Small intestine (tissue), 7 donors: Measurements from ENCODE around the gene SORCS2. TPM values are rescaled to one million over a fixed set of nuclear protein-coding genes. Genes with fewer than 3 reads are reported as not detected.

Source experiments
- DNase-seq, 2 donors: peaks; one replicate each; pipeline versions ENCODE4 v3.0.0 to v3.0.0-alpha.2; 2013
- FAIRE-seq: peaks from 2 replicates; lab custom pipeline; 2012; peaks lifted over from hg19 to GRCh38; lab: Jason Lieb, UNC
- H3K27ac ChIP-seq, 3 donors: one replicate each; pipeline ENCODE4 v1.5.1; 2013; ENCODE audit warnings: low read length in 2 of 3, mild to moderate bottlenecking in 2 of 3, control low read depth in 1 of 3, inconsistent platforms in 1 of 3, low read depth in 1 of 3, moderate library complexity in 1 of 3
- H3K27me3 ChIP-seq, 3 donors: one replicate each; pipeline ENCODE4 v1.6.1; 2013; ENCODE audit warnings: low read length in 3 of 3, inconsistent platforms in 1 of 3; ENCODE audit not compliant: control insufficient read depth in 3 of 3, insufficient read depth in 3 of 3
- H3K36me3 ChIP-seq, 3 donors: one replicate each; pipeline ENCODE4 v1.6.1; 2013; ENCODE audit warnings: low read length in 3 of 3, inconsistent platforms in 1 of 3, low read depth in 1 of 3, mild to moderate bottlenecking in 1 of 3, moderate library complexity in 1 of 3; ENCODE audit not compliant: control insufficient read depth in 3 of 3, insufficient read depth in 2 of 3
- H3K4me1 ChIP-seq, 3 donors: one replicate each; pipeline ENCODE4 v1.6.1; 2013; ENCODE audit warnings: low read length in 2 of 3, inconsistent platforms in 1 of 3, low read depth in 1 of 3, mild to moderate bottlenecking in 1 of 3, moderate library complexity in 1 of 3; ENCODE audit not compliant: control insufficient read depth in 3 of 3, insufficient read depth in 2 of 3
- H3K4me3 ChIP-seq, 3 donors: one replicate each; pipeline ENCODE4 v1.5.1; 2013; ENCODE audit warnings: low read length in 3 of 3, control low read depth in 1 of 3, inconsistent platforms in 1 of 3, low read depth in 1 of 3, mild to moderate bottlenecking in 1 of 3, moderate library complexity in 1 of 3
- H3K9me3 ChIP-seq, 2 donors: one replicate each; pipeline ENCODE4 v1.6.1; 2013; ENCODE audit warnings: low read depth in 1 of 2, low read length in 1 of 2; ENCODE audit not compliant: control insufficient read depth in 2 of 2, insufficient read depth in 1 of 2
- WGBS, 3 donors: extraction: QIAGEN DNeasy Blood & Tissue Kit; methylation state at CpG; one replicate each; pipeline ENCODE4 v1.1.7; 2013; 5-methylcytosine and 5-hydroxymethylcytosine counted together
- polyA plus RNA-seq, 4 donors: library from polyadenylated mRNA; stranded (reverse) in 3 of 4; unstranded in 1 of 4; fragments of 200-250 nt in 3 of 4; fragments of 120-200 nt in 1 of 4; gene quantifications; one replicate each; pipeline versions ENCODE4 v1.2.1 to v1.2.3, GENCODE V29; 2013
- donor health status: healthy with polysubstance abuse.
- donor health status: control.
- donor health status: control.
- donor health status: Bipolar disorder and iron deficiency.
- donor health status: healthy.

The SORCS2 gene
- polyA plus RNA-seq, 4 donors = 0.63 to 3.3 (median 2.2) TPM; not detected in 1

DNA sequence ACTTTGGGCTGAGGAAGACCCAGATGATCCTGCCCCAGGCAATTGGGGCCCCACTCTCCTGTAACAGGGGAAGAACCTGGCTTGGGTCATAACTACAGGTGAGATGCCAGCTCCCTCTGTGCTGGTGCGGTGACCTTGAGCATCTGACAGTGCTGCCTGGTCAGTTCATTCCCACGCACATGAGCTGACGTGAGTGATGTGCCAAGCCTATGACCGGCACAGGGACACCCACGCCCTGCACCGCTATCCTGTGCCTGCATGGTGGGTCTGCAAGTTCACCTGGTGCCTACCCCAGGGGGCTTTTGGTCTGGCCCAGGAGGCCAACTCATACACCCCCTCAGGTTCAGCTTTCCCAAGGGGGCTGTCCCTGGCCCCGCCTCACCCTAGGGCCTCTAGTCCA, 366.1 kb downstream of the SORCS2 start:
- no peaks in the 10 kb centered on the region for H3K4me1 ChIP-seq
- H3K36me3 ChIP-seq = no peaks in the 10 kb centered on the region
- no peak overlapping the region for H3K27ac ChIP-seq
- no peak for DNase-seq
- 90 to 96% (median 93%) methylated on average over 7 of the region's 7 CpGs for WGBS, 3 donors
- no peak overlapping the region for H3K4me3 ChIP-seq
- no peaks in the 10 kb centered on the region for H3K27me3 ChIP-seq
- no peak for FAIRE-seq
- peaks cover 0 to 12% of the 10 kb centered on the region in 2 donors for H3K9me3 ChIP-seq

DNA sequence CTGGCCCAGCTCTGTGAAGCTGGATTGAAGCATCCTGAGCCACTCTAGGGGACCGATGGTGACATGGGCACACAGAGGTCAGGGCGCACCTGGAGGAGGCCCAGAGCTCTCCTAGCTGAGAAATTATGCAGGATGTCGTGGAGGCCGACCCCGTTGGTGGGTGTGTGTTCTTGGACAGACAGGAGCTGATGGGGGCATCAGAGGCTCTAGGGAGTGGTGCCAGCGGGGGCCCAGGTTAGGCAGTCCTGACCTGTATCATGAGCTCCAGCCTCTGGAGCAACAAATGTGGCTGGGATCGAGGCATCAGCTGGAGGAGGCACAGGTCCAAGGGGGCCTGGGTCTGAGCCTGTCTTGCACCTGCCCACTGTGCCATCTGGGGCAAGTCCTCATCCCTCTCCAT, 367.0 kb downstream of the SORCS2 start:
- Histone ChIP-seq H3K4me1 (no peaks in the 10 kb centered on the region), H3K4me3 (no peak overlapping the region), H3K36me3 (no peaks in the 10 kb centered on the region), H3K27ac (no peak overlapping the region), H3K27me3 (no peaks in the 10 kb centered on the region), H3K9me3 (peaks cover 0 to 3% of the 10 kb centered on the region in 2 donors)
- FAIRE-seq = no peak
- no peak for DNase-seq
- 80 to 87% (median 83%) methylated on average over 7 of the region's 7 CpGs for WGBS, 3 donors

DNA sequence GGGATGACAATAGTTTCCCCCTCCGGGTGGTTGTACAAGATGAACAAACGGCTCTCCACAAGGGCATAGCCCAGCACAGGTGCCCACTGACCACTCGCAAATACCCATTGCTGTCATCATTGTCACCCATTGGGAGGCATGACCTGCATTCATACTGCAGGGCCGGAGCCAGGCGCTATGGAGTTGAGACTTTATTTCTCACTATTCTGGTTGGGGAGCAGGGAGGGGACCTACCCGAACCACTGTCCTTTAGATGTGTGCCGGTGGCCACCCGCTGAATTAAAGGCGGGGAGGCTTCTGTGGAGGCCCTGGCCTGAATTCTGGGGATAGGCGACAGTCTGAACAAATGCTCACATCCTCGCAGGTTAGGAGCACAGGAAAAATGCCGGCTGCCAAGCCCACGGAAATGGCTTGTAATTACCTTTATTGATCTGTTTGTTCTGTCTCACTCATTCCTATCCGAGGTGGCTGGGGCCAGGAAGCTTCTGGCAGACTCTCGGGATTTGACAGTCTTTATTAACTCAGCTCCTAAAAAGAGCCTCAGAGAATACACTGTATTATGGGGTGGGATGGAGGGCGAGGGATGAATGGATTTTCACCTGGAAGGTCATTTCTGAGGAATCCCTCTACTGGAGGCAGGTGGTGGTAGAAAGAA, 367.5 kb downstream of the SORCS2 start:
- no peak for FAIRE-seq
- Histone ChIP-seq H3K4me3 (no peak overlapping the region), H3K36me3 (no peaks in the 10 kb centered on the region), H3K9me3 (peaks cover 0 to 5% of the 10 kb centered on the region in 2 donors), H3K27me3 (no peaks in the 10 kb centered on the region), H3K27ac (no peak overlapping the region), H3K4me1 (no peaks in the 10 kb centered on the region)
- WGBS, 3 donors = 50 to 66% (median 52%) methylated on average over 16 of the region's 16 CpGs
- DNase-seq = peak; percentile 2 to 14

DNA sequence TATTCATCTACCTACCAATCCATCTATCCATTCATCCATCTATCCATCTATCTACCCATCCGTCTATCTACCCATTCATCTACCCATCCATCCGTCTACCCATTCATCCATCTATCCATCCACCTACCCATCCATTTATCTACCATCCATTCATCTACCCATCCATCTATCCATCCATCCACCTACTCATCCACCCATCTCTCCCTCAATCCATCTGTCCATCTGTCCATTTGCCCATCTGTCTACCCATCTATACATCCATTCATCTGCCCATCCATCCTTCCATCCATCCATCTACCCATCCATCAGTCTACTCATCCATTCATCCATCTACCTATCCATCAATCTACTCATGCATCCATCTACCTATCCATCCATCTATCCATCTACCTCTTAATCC, 369.2 kb downstream of the SORCS2 start:
- FAIRE-seq (no peak), DNase-seq (no peak)
- no peaks in the 10 kb centered on the region for H3K4me1 ChIP-seq
- H3K36me3 ChIP-seq = no peaks in the 10 kb centered on the region
- H3K27me3 ChIP-seq = no peaks in the 10 kb centered on the region
- WGBS, 3 donors = 69 to 91% (median 79%) methylated on average over 2 of the region's 2 CpGs
- H3K27ac ChIP-seq = no peak overlapping the region
- no peak overlapping the region for H3K4me3 ChIP-seq
- H3K9me3 ChIP-seq = peaks cover 0 to 3% of the 10 kb centered on the region in 2 donors

DNA sequence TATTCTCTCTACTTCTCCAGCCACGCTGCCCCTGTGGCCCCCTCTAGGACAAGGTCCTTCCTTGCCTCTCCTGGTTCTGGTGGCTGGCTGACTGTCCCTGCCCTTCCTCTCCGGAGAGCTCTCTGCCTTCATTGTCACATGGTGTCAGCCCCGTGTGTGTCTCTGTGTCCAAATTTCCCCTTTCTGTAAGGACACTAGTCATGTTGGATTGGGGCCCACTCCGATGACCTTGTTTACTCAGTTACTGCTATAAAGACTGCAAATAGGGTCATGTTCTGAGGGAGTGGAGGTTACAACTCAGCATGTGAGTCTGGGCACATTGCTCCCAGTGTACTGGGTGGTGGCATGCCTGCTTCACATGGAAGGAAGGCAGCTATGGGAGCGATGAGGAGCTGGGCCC, 371.9 kb downstream of the SORCS2 start:
- Histone ChIP-seq H3K36me3 (no peaks in the 10 kb centered on the region), H3K4me1 (no peaks in the 10 kb centered on the region), H3K27ac (no peak overlapping the region), H3K9me3 (peaks cover 0 to 3% of the 10 kb centered on the region in 2 donors), H3K27me3 (no peaks in the 10 kb centered on the region), H3K4me3 (no peak overlapping the region)
- DNase-seq (peak in 1 of 2 donors; percentile 42), FAIRE-seq (no peak)
- 60 to 67% (median 61%) methylated on average over 5 of the region's 5 CpGs for WGBS, 3 donors

DNA sequence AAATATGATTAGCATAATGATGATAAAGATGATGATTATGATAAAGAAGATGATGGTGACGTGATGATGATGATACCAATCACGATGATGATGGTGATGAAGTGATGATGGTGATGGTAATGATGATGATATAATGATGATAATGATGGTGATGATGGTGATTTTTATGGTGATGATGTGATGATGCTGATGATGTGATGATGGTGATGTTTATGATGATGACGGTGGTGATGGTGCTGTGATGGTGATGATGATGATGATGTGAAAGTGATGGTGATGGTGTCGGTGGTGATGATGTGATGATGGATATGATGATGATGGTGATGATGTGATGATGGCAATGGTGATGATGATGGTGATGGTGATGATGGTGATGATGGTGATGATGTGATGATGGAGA, 373.1 kb downstream of the SORCS2 start:
- 86 to 93% (median 90%) methylated on average over 4 of the region's 4 CpGs for WGBS, 3 donors
- Histone ChIP-seq H3K27ac (no peak overlapping the region), H3K9me3 (peaks cover 0 to 3% of the 10 kb centered on the region in 2 donors), H3K27me3 (no peaks in the 10 kb centered on the region), H3K4me1 (no peaks in the 10 kb centered on the region), H3K4me3 (no peak overlapping the region), H3K36me3 (no peaks in the 10 kb centered on the region)
- no peak for FAIRE-seq
- DNase-seq = no peak

DNA sequence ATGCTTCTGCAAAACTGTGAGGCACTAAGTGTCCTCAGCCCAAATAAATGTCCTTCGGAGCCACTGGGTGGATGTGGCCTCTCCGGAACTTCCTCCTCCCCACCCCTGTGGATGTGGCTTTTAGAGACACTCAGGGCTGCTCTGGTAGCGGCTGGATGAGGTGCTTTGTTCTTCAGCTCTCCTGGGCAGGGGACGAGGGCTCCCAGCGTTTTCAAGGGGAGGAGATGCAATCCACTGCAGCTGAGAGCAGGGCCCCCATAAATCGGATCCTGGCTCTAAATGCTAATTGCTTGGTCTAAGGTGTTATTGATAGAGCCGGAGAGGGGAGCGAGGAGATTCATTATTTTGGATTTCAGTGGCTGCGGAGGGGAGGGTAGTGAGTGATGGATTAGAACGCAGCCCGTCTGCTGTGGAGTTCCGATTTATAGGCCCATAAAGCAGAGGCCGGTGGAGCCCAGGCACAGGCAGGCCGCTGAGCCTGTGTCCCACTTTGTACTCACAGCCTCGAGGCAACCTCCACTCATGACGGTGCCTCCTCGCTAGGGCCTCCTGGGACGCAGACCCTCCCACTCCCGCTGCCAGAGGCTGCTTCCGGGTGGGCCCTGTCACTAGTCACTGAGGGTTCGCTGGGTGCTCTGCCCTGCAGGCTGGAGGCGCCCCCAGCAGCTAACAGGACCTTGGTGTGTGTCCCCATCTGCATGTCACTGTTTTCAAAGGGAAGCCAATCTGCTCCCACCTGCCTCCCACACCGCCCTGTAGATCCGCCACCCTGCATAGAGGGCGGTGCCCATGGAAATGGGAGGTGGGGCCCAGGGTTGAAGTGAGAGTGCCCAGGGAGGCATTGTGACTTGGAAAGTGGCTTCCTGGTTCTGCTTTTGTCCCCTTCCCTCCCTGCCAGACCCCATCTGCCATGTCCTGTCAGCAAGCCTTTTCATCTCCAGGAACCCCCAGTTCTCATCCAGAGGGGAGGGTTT, 377.8 kb downstream of the SORCS2 start:
- Histone ChIP-seq H3K36me3 (no peaks in the 10 kb centered on the region), H3K27me3 (no peaks in the 10 kb centered on the region), H3K9me3 (no peaks in the 10 kb centered on the region), H3K4me1 (no peaks in the 10 kb centered on the region), H3K4me3 (no peak overlapping the region), H3K27ac (no peak overlapping the region)
- no peak for DNase-seq
- FAIRE-seq = no peak
- WGBS, 3 donors = 75 to 79% (median 76%) methylated on average over 25 of the region's 25 CpGs

DNA sequence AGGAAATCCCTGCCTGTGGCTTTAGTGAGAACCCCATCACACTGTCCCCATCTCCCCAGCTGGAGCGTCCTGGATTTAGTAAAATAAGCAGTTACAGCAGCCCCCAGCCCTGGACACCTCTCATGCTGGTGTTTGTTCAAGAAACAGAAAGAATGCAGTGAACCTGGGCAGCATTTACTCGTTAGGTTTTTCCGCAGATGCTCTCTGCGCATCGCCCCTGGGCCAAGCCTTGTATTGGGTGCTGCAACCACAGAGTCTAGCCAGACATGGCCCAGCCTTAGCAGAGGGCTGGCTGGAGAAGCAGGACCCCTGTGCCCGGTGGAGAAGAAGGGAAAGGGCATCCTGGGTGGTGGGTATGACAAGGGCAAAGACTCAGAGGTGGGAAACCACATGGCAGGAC, 378.7 kb downstream of the SORCS2 start:
- no peak for DNase-seq
- 69 to 77% (median 70%) methylated on average over 6 of the region's 6 CpGs for WGBS, 3 donors

More for the DNA sequence above, 378.7 kb downstream of the SORCS2 start:
- no peak overlapping the region for H3K27ac ChIP-seq
- no peak for FAIRE-seq
- peaks cover 0 to 5% of the 10 kb centered on the region in 2 donors for H3K9me3 ChIP-seq
- H3K4me3 ChIP-seq = no peak overlapping the region
- no peaks in the 10 kb centered on the region for H3K27me3 ChIP-seq
- no peaks in the 10 kb centered on the region for H3K36me3 ChIP-seq
- H3K4me1 ChIP-seq = no peaks in the 10 kb centered on the region
